ENCODE measurements around the gene ZNF142.
"Not testable (repeated sequence)": the region's sequence is repeated elsewhere in the genome, so short reads cannot be mapped to it uniquely, and the experiment has no call there.

Gene ZNF142

GRCh38 chr2:218659258-218659987 lies at the start of gene ZNF142, which contains the start of gene BCS1L:
Gene ZNF142 (minus strand): TSS chr2:218659623. CDS start chr2:218656429, 3,194 bp downstream.
Gene BCS1L (plus strand): TSS chr2:218659683. CDS start chr2:218660988, 1,305 bp downstream.
- Histone ChIP-seq H3K27me3 (replicated peaks; ENCODE audit: control insufficient read depth, insufficient read depth, low read length) (no peaks in the 10 kb centered on the region), H3K9me3 (ENCODE audit: control insufficient read depth, low read length) (no peaks in the 10 kb centered on the region), H3K36me3 (ENCODE audit: control insufficient read depth, insufficient read depth, low read length, severe bottlenecking) (peaks cover 46% of the 10 kb centered on the region), H3K4me1 (ENCODE audit: control insufficient read depth, insufficient read depth, low read length) (peaks cover 11% of the 10 kb centered on the region), H3K4me3 (ENCODE audit: low read length) (peak within 1 kb of the TSS; percentile 94), H3K9ac (ENCODE audit: low read length) (peak within 1 kb of the TSS; percentile 88)
- peak; percentile 89 for DNase-seq (ENCODE audit: low read depth)

- Histone ChIP-seq H3K4me1 (ENCODE audit: control insufficient read depth, insufficient read depth, low read length) (peaks cover 14% of the 10 kb centered on the region), H3K4me3 (ENCODE audit: low read length) (no peak overlapping the region), H3K9me3 (ENCODE audit: control insufficient read depth, low read length) (no peaks in the 10 kb centered on the region), H3K27me3 (replicated peaks; ENCODE audit: control insufficient read depth, insufficient read depth, low read length) (no peaks in the 10 kb centered on the region), H3K36me3 (ENCODE audit: control insufficient read depth, insufficient read depth, low read length, severe bottlenecking) (no peaks in the 10 kb centered on the region), H3K9ac (ENCODE audit: low read length) (no peak overlapping the region)
- no peak for DNase-seq (ENCODE audit: low read depth)
These were observed 48.7 kb upstream of the ZNF142 start for GRCh38 chr2:218708086-218708485.

- no peaks in the 10 kb centered on the region for H3K27me3 ChIP-seq (replicated peaks; ENCODE audit: control insufficient read depth, insufficient read depth, low read length)
- peaks cover 6% of the 10 kb centered on the region for H3K4me1 ChIP-seq (ENCODE audit: control insufficient read depth, insufficient read depth, low read length)
- H3K36me3 ChIP-seq (ENCODE audit: control insufficient read depth, insufficient read depth, low read length, severe bottlenecking): peaks cover 31% of the 10 kb centered on the region
- H3K9ac ChIP-seq (ENCODE audit: low read length): no peak overlapping the region
- no peak for DNase-seq (ENCODE audit: low read depth)
- no peak overlapping the region for H3K4me3 ChIP-seq (ENCODE audit: low read length)
- no peaks in the 10 kb centered on the region for H3K9me3 ChIP-seq (ENCODE audit: control insufficient read depth, low read length)
These were observed 43.9 kb upstream of the ZNF142 start for GRCh38 chr2:218703341-218703740.

- no peak for DNase-seq (ENCODE audit: low read depth)
- H3K4me3 ChIP-seq (ENCODE audit: low read length): no peak overlapping the region
- no peaks in the 10 kb centered on the region for H3K27me3 ChIP-seq (replicated peaks; ENCODE audit: control insufficient read depth, insufficient read depth, low read length)
- peaks cover 6% of the 10 kb centered on the region for H3K4me1 ChIP-seq (ENCODE audit: control insufficient read depth, insufficient read depth, low read length)
- peaks cover 46% of the 10 kb centered on the region for H3K36me3 ChIP-seq (ENCODE audit: control insufficient read depth, insufficient read depth, low read length, severe bottlenecking)
- no peak overlapping the region for H3K9ac ChIP-seq (ENCODE audit: low read length)
- H3K9me3 ChIP-seq (ENCODE audit: control insufficient read depth, low read length): no peaks in the 10 kb centered on the region
These were observed 42.4 kb upstream of the ZNF142 start for GRCh38 chr2:218701806-218702205.

- H3K9me3 ChIP-seq (ENCODE audit: control insufficient read depth, low read length): no peaks in the 10 kb centered on the region
- no peaks in the 10 kb centered on the region for H3K27me3 ChIP-seq (replicated peaks; ENCODE audit: control insufficient read depth, insufficient read depth, low read length)
- DNase-seq (ENCODE audit: low read depth): no peak
- H3K9ac ChIP-seq (ENCODE audit: low read length): no peak overlapping the region
- peaks cover 58% of the 10 kb centered on the region for H3K36me3 ChIP-seq (ENCODE audit: control insufficient read depth, insufficient read depth, low read length, severe bottlenecking)
- no peak overlapping the region for H3K4me3 ChIP-seq (ENCODE audit: low read length)
- H3K4me1 ChIP-seq (ENCODE audit: control insufficient read depth, insufficient read depth, low read length): peaks cover 11% of the 10 kb centered on the region
These were observed 39.5 kb upstream of the ZNF142 start for GRCh38 chr2:218698885-218699284.

GRCh38 chr2:218694405-218695145 lies 35.2 kb upstream of the ZNF142 start:
- Histone ChIP-seq H3K36me3 (ENCODE audit: control insufficient read depth, insufficient read depth, low read length, severe bottlenecking) (peaks cover 70% of the 10 kb centered on the region), H3K4me1 (ENCODE audit: control insufficient read depth, insufficient read depth, low read length) (peaks cover 25% of the 10 kb centered on the region), H3K9me3 (ENCODE audit: control insufficient read depth, low read length) (no peaks in the 10 kb centered on the region), H3K9ac (ENCODE audit: low read length) (no peak overlapping the region), H3K4me3 (ENCODE audit: low read length) (no peak overlapping the region), H3K27me3 (replicated peaks; ENCODE audit: control insufficient read depth, insufficient read depth, low read length) (no peaks in the 10 kb centered on the region)
- DNase-seq (ENCODE audit: low read depth): peak; percentile 2

GRCh38 chr2:218691234-218691633 lies 31.8 kb upstream of the ZNF142 start:
- H3K36me3 ChIP-seq (ENCODE audit: control insufficient read depth, insufficient read depth, low read length, severe bottlenecking): peaks cover 46% of the 10 kb centered on the region
- no peaks in the 10 kb centered on the region for H3K9me3 ChIP-seq (ENCODE audit: control insufficient read depth, low read length)
- H3K4me3 ChIP-seq (ENCODE audit: low read length): no peak overlapping the region
- DNase-seq (ENCODE audit: low read depth): peak; percentile 47
- no peaks in the 10 kb centered on the region for H3K27me3 ChIP-seq (replicated peaks; ENCODE audit: control insufficient read depth, insufficient read depth, low read length)
- H3K4me1 ChIP-seq (ENCODE audit: control insufficient read depth, insufficient read depth, low read length): peaks cover 28% of the 10 kb centered on the region
- H3K9ac ChIP-seq (ENCODE audit: low read length): peak overlapping the region; percentile 28

- not testable (repeated sequence) for H3K9ac ChIP-seq (ENCODE audit: low read length); H3K9me3 ChIP-seq (ENCODE audit: control insufficient read depth, low read length); H3K4me3 ChIP-seq (ENCODE audit: low read length); H3K27me3 ChIP-seq (replicated peaks; ENCODE audit: control insufficient read depth, insufficient read depth, low read length)
- Histone ChIP-seq H3K36me3 (ENCODE audit: control insufficient read depth, insufficient read depth, low read length, severe bottlenecking) (peaks cover 38% of the 10 kb centered on the region), H3K4me1 (ENCODE audit: control insufficient read depth, insufficient read depth, low read length) (peaks cover 15% of the 10 kb centered on the region)
- peak; percentile 91 for DNase-seq (ENCODE audit: low read depth)
These were observed 28.1 kb upstream of the ZNF142 start for GRCh38 chr2:218687400-218688060.

GRCh38 chr2:218680061-218680460 lies 20.6 kb upstream of the ZNF142 start:
- Histone ChIP-seq H3K27me3 (replicated peaks; ENCODE audit: control insufficient read depth, insufficient read depth, low read length) (no peaks in the 10 kb centered on the region), H3K36me3 (ENCODE audit: control insufficient read depth, insufficient read depth, low read length, severe bottlenecking) (peaks cover 51% of the 10 kb centered on the region), H3K4me1 (ENCODE audit: control insufficient read depth, insufficient read depth, low read length) (no peaks in the 10 kb centered on the region), H3K4me3 (ENCODE audit: low read length) (no peak overlapping the region), H3K9me3 (ENCODE audit: control insufficient read depth, low read length) (no peaks in the 10 kb centered on the region), H3K9ac (ENCODE audit: low read length) (no peak overlapping the region)
- no peak for DNase-seq (ENCODE audit: low read depth)

GRCh38 chr2:218679119-218679518 lies 19.7 kb upstream of the ZNF142 start:
- no peak overlapping the region for H3K4me3 ChIP-seq (ENCODE audit: low read length)
- no peak overlapping the region for H3K9ac ChIP-seq (ENCODE audit: low read length)
- no peaks in the 10 kb centered on the region for H3K4me1 ChIP-seq (ENCODE audit: control insufficient read depth, insufficient read depth, low read length)
- no peaks in the 10 kb centered on the region for H3K9me3 ChIP-seq (ENCODE audit: control insufficient read depth, low read length)
- no peak for DNase-seq (ENCODE audit: low read depth)
- no peaks in the 10 kb centered on the region for H3K27me3 ChIP-seq (replicated peaks; ENCODE audit: control insufficient read depth, insufficient read depth, low read length)
- H3K36me3 ChIP-seq (ENCODE audit: control insufficient read depth, insufficient read depth, low read length, severe bottlenecking): peaks cover 47% of the 10 kb centered on the region

Measured in adipocyte (in vitro differentiated cells).